ENCODE data around the gene DNTT.

GRCh38 chr10:96366508-96366907, 62.3 kb downstream of the DNTT start:
- TF ChIP-seq POLR2A (IDR thresholded peaks at IDR 0.05; ENCODE audit: low read depth, low read length) (no peak), PAX5 (IDR thresholded peaks at IDR 0.05; ENCODE audit: insufficient read depth, low read length, severe bottlenecking) (no peak), POLR2AphosphoS5 (IDR thresholded peaks at IDR 0.05; ENCODE audit: low read depth, low read length) (no peak), SPI1 (IDR thresholded peaks at IDR 0.05; ENCODE audit: low read depth, low read length) (no peak), TAF1 (IDR thresholded peaks at IDR 0.05; ENCODE audit: low read depth, low read length) (no peak), POU2F2 (IDR thresholded peaks at IDR 0.05; ENCODE audit: low read depth, low read length) (no peak)
